ENCODE measurements around the gene MPZL1. TPM values are rescaled to one million over a fixed set of nuclear protein-coding genes. Genes with fewer than 3 reads are reported as not detected.

Gene MPZL1
- total RNA-seq, 1 donor from 2014 or later: 36.0 TPM

DNA sequence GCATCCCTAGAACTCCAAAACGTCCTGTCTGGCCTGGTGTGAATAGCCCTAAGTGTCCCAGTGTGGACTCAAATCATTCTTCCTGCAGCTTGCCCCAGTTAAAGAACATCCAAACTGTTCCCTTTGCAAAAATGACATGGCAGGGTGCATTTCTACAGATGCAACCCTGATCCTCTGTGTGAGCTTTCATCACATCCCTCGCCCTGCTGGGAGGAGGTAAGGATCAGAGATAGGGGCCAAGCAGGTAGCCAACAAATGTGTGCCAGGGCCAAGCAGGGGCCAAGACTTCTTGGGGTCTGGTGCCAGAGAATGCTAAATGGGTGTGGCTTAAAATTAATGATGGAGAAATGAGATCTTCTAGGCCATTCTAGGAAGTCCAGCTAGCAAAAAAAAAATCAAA lies 27.1 kb upstream of the MPZL1 start:
- intact Hi-C loops (cut with micrococcal nuclease): no loop called here

DNA sequence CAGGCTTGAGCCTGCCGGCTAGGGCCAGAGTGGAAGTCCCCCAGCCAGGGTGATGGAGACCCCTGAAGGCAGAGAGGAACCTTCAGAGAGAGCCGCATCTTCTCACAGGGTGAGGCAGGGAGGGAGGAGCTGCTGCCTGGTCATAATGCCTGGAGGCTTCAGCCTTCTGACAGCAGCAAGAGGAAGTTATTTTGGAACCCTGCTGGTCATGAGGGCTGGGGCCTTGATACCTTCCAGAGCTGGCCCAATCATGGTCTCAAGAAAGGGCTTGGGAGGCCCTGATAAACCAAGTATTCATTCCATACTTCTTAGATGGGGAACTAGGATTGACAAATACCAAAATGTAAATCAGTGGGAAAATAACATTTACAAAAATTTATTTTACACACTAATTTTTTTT lies 26.6 kb upstream of the MPZL1 start:
- intact Hi-C loops (cut with micrococcal nuclease): no loop called here

DNA sequence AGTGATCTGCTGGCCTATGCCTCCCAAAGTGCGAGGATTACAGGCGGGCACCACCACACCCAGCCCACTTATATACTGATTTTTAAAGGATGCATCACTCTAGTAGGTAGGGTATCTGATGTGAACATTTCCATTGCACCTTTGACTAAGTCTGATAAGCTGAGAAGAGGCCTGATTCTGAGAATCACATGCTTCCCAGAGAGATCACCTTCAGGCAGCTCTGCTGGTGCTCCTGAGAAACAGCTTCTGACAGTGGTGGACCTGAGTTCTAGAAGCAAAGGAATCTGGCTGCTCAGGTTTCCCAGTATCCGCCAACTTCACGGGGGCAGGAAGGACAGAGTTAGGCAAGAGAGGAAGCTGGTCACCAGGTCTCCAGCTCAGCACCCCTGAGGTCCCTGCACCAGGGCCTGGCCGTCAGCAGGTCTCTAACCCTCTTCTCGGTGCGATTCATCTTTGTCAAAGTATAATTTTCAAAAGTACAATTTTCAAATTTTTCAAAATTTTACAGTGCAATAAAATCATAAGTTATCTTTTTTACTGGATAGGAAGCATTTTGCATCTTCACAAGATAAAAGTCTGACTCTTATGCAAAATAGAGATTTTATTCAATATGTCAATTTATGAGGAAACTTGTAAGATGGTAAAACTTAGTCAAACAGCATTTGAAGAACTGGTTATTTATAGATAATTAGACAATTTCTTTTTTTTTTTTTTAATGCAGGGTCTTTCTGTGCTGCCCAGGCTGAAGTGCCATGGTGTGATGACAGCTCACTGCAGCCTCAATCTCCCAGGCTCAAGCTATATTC lies 25.8 kb upstream of the MPZL1 start:
- intact Hi-C loops (cut with micrococcal nuclease): no loop called here

DNA sequence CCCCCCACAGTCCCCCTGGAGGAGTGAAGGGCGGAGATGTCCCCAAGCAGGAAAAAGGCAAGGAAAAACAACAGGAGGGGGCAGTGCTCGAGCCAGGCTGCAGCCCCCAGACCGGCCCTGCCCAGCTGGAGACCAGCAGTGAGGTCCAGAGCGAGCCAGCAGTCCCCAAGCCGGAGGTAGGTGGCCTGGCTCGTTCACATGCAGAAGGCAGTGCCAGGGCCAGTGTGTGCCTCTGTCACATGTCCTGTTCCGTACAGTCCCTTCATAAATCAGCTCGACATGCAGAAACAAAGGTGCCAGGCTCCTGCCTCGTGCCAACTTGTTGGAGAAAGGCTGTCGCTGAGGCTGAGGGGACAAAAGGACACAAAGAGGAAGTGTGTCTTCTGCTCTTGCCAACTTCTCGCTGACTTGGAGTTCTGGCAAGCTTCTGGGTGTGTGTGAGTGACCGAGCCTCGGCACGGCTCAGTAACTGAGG lies 24.1 kb upstream of the MPZL1 start:
- intact Hi-C loops (cut with micrococcal nuclease): no loop called here

- intact Hi-C loops (cut with micrococcal nuclease): no loop called here
Observed at GRCh38 chr1:167698313-167698712, 23.5 kb upstream of the MPZL1 start.

DNA sequence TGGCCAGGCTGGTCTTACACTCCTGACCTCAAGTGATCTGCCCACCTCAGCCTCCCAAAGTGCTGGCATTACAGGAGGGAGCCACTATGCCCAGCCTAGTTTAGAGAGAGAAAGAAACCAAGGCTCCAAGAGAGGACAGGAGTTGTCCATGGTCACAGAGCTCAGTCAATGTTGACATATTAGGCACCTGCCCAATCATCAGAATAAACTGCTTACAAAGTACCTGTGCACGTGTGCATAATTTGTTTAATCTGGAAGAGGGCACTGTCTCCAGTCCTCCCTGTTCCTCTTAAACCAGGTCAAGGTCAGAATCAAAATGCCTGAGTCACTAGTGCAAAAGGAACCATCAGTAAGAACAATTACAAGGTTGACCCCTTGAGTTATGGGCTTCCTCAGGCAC lies 20.3 kb upstream of the MPZL1 start:
- intact Hi-C loops (cut with micrococcal nuclease): no loop called here

- intact Hi-C loops (cut with micrococcal nuclease): no loop called here
Observed at GRCh38 chr1:167703557-167703956, 18.2 kb upstream of the MPZL1 start.

DNA sequence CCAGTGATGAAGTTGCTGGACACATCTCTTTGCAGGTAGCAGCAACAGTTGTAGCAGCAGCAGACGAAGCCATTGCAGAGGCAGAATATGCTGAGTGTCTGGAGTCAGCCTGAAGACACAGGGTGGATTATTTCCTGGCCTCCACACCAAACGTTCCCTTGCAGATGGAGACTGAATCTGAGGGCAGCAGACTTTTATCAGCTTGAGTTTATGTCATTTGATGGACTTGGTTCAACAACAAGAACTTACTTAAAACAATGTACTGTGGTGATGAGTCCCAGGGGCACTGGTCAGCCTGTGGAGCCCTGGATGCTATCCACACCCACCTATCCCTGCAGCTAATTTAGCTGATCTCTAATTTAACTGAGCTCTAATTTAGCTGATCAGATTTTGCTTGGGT lies 17.1 kb upstream of the MPZL1 start:
- intact Hi-C loops (cut with micrococcal nuclease): no loop called here

- intact Hi-C loops (cut with micrococcal nuclease): no loop called here
Observed at GRCh38 chr1:167705250-167705649, 16.5 kb upstream of the MPZL1 start.

- intact Hi-C loops (cut with micrococcal nuclease): no loop called here
Observed at GRCh38 chr1:167706363-167706762, 15.4 kb upstream of the MPZL1 start.

DNA sequence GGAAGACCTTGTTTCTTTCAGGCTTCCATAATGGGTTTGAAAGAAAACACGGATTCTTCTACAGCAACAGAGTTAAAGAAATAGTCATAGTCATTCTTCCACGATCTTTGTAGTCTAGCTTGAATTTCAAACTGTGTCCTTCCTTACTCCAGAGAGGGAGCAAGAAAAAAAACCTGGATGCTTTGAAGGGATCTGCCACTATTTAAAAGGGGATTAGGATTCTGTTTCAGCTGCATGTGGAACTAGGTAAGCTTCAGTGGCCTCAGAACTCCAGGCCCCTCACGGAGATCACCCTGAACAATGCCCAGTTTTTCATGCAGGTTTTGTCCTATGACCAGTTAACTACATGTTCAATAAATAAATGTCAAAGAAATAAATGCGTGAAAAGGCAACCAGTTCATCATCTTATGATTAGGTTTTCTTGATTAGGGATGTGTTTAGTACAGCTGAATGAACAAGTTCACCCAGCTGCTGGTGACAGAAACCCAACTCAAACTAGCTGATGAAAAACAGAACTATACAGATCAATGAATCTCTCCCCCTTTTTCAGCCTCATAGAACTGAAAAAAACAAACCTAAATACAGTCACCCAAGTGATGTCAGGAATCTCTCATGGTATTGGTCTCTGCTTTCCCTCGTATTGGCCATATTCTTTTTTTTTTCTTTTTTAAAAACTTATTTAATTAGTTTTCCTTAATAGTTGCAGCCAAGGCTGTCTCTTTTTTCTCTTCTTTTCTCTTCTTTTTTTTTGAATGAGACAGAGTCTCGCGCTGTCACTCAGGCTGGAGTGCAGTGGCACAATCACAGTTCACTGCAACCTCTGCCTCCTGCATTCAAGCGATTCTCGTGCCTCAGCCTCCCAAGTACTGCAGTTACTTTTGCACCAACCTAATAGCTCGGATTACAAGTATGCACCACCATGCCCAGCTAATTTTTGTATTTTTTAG lies 14.6 kb upstream of the MPZL1 start:
- intact Hi-C loops (cut with micrococcal nuclease): no loop called here

GRCh38 chr1:167707942-167708341 lies 13.8 kb upstream of the MPZL1 start:
- intact Hi-C loops (cut with micrococcal nuclease): no loop called here

DNA sequence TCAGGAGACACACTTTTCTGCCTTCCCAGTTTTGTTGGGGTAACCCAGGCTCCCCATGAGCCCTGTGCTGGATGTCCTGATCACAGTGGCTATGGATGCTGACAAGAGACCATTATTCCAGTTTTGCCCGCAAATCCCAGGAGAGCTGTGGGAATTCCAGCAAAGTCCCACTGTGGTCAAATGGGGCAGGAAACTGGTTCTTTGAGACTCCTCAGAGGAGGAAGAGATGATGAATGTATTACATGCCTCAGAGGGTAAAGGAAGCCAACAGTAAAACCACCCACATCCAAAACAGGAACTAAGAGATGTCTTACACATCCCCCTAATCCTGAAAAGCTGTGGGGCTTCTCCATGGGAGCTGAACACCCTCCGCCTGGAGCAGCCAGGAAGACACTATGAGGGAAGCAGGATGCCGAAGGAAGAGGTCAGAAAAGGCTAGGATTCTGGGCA lies 12.8 kb upstream of the MPZL1 start:
- intact Hi-C loops (cut with micrococcal nuclease): no loop called here

GRCh38 chr1:167710836-167711235 lies 10.9 kb upstream of the MPZL1 start:
- intact Hi-C loops (cut with micrococcal nuclease): no loop called here

DNA sequence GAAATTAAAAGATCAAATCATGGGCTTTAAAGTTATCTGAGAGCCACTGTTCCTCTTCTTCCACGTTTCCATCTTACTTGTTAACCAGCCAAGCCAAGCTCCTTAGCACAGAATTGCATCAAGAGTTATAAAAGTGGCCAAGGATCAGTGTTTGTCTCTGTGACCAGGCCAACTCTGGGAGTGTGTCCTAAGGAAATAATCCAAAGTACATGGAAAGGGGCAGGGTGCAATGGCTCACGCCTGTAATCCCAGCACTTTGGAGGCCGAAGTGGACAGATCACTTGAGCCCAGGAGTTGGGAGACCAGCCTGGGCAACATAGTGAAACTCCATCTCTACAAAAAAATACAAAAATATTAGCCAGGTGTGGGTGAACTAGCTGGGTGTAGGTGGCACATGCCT lies 10.0 kb upstream of the MPZL1 start:
- intact Hi-C loops (cut with micrococcal nuclease): no loop called here

DNA sequence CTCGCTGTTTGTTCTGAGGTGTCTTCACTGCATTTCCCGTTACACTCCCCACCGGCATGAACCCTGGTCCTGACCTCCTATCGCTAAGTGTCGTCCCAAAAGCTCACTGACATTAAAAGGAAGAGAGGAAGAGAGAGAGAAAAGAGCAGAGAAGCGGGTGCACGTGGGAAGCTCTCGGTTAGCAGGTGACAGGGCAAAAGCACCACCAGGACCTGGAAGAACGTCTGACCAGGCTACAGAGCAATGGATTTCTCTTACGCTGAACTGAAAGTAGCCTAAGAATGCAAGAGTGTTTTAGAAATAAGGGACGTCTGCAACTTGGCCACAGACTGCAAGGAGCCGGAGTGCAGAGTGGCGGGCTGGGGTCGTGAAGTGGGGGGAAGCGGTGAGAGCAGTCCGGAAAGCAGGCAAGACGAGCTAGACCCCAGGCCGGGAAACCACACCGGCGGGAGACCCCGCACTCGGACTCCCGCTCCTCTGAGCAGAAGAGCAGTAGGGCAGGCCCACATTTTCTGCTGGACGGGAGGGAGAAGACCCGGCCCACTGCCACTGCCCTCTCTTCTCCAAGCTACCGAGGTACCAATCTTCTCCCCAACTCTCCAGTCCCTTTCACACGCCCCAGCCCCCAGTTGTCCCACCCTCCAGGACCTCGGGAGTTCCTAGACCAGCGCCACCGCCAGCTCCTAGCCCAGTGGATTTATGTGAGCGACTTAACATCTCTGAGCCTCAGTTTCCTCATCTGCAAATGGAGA lies 8.3 kb upstream of the MPZL1 start:
- intact Hi-C loops (cut with micrococcal nuclease): loop anchor here (2.0 kb wide), 2 partner anchors 837 to 1653 kb away; partner anchors contain the start of genes NME7 and TADA1

DNA sequence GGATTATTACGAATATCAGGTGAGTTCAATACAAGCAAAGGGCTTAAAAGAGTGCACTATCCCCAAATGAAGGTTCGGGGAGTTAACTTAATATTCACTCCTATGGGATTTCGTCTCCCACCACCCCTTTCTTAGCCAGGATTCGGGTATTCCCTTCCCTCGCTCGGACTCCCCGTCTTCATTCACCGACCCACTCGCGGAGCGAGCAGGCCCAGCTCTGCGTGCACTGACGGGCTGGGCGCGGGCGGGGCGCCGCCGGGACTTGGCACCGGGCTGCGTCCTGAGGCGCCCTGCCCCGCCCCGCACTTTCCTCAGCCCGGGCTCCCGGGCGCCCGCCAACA lies 7.7 kb upstream of the MPZL1 start:
- intact Hi-C loops (cut with micrococcal nuclease): loop anchor here (2.0 kb wide), 2 partner anchors 837 to 1653 kb away; partner anchors contain the start of genes NME7 and TADA1

- intact Hi-C loops (cut with micrococcal nuclease): loop anchor here (1.0 to 5.0 kb wide), 14 partner anchors 9 to 1652 kb away; partner anchors contain the start of genes CREG1, DCAF6, NME7 and POU2F1
Observed at GRCh38 chr1:167714439-167715156, 7.2 kb upstream of the MPZL1 start.

GRCh38 chr1:167715157-167715999 lies 6.4 kb upstream of the MPZL1 start:
- intact Hi-C loops (cut with micrococcal nuclease): loop anchor here (1.0 to 5.0 kb wide), 14 partner anchors 8 to 1651 kb away; partner anchors contain the start of genes CREG1, DCAF6, NME7 and POU2F1

- intact Hi-C loops (cut with micrococcal nuclease): loop anchor here (1.0 to 5.0 kb wide), 14 partner anchors 7 to 1651 kb away; partner anchors contain the start of genes CREG1, DCAF6, NME7 and POU2F1
Observed at GRCh38 chr1:167716000-167716271, 5.8 kb upstream of the MPZL1 start.

Measured in T-helper 1 cell treated with Interleukin-12 subunit alpha and Interleukin-12 subunit beta and Interleukin-4 antibody, amounts not matched to agents 30 ng/mL and 1 ng/mL, for 36 hours (primary cell).